ENCODE measurements around the gene ADAMTSL2. TPM values are rescaled to one million over a fixed set of nuclear protein-coding genes. Genes with fewer than 3 reads are reported as not detected.

Gene ADAMTSL2
- polyA plus RNA-seq, 1 donor (not counting 4 experiments of a cell fraction or from before 2014, with no cell fraction given) = not detected

DNA sequence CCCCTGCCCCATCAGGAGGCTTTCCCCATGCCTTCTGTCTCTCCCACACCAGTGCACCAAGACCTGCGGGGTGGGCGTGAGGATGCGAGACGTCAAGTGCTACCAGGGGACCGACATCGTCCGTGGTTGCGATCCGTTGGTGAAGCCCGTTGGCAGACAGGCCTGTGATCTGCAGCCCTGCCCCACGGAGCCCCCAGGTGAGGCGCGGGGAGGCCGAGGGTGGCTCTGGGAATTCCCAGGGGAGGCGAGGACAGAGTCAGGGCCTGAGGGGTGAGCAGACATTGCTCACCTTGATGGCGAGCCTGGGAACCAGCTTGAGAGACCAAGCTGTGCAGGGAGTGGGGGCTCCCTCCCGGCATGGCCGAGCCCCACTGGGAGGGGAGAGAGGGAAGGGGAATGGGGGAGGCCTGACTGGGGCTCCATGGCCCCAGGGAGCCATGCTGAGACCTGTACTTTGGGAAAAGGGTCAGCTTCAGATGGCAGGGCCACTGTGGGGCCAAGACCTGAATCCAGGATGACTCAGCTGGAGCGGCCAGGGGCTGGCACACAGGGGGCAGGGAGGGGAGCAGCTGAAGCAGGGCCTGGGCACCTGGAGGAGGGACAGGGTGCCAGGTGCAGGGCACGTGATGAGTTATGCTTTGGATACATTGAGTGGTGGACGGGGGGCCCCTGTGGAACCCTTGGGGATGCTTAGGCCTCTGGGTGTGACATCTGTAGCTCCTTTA is 39.4 kb downstream of the ADAMTSL2 start:
- Histone ChIP-seq H3K4me1 (ENCODE audit: control insufficient read depth, extremely low read depth, insufficient read depth, low read length) (no peaks in the 10 kb centered on the region), H3K27me3 (ENCODE audit: control insufficient read depth, extremely low read depth, insufficient read depth, low read length) (peaks cover 19% of the 10 kb centered on the region), H3K4me2 (ENCODE audit: control insufficient read depth, extremely low read depth, insufficient read depth, low read depth, low read length) (no peak overlapping the region), H2AFZ (ENCODE audit: control insufficient read depth, low read length) (no peak overlapping the region), H3K36me3 (ENCODE audit: control insufficient read depth in 2 of 2, extremely low read depth in 1 of 2, insufficient read depth in 2 of 2, low read length in 2 of 2) (no peaks in the 10 kb centered on the region), H3K9ac (ENCODE audit: control insufficient read depth, extremely low read depth, insufficient read depth, low read length) (no peak overlapping the region), H4K20me1 (ENCODE audit: control insufficient read depth, extremely low read depth, insufficient read depth, low read length) (no peaks in the 10 kb centered on the region), H3K4me3 (ENCODE audit: control insufficient read depth in 2 of 3, extremely low read depth in 1 of 3, insufficient read depth in 2 of 3, low read depth in 1 of 3, low read length in 3 of 3) (no peak overlapping the region), H3K9me1 (ENCODE audit: control insufficient read depth, extremely low read depth, insufficient read depth, low read length) (no peaks in the 10 kb centered on the region), H3K27ac (ENCODE audit: control insufficient read depth, insufficient read depth, low read length) (no peak overlapping the region), H3K9me3 (ENCODE audit: control insufficient read depth, low read depth, low read length) (no peaks in the 10 kb centered on the region), H3K79me2 (ENCODE audit: control insufficient read depth, insufficient read depth, low read length) (no peaks in the 10 kb centered on the region)
- no peak for FAIRE-seq
- dilution Hi-C loops (cut with MboI; ENCODE audit: extremely low pct_ligation_motif_present, low sequenced_read_pairs) = no loop called here
- DNase-seq (ENCODE audit: low read depth, low spot score) = no peak
- TF ChIP-seq, protein P1, sequence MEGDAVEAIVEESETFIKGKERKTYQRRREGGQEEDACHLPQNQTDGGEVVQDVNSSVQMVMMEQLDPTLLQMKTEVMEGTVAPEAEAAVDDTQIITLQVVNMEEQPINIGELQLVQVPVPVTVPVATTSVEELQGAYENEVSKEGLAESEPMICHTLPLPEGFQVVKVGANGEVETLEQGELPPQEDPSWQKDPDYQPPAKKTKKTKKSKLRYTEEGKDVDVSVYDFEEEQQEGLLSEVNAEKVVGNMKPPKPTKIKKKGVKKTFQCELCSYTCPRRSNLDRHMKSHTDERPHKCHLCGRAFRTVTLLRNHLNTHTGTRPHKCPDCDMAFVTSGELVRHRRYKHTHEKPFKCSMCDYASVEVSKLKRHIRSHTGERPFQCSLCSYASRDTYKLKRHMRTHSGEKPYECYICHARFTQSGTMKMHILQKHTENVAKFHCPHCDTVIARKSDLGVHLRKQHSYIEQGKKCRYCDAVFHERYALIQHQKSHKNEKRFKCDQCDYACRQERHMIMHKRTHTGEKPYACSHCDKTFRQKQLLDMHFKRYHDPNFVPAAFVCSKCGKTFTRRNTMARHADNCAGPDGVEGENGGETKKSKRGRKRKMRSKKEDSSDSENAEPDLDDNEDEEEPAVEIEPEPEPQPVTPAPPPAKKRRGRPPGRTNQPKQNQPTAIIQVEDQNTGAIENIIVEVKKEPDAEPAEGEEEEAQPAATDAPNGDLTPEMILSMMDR (optimal IDR thresholded peaks at IDR 0.05 in 1 of 3, IDR thresholded peaks at IDR 0.05 in 1 of 3, conservative IDR thresholded peaks at IDR 0.05 in 1 of 3; ENCODE audit: extremely low read depth in 1 of 3, insufficient read depth in 2 of 3, low read length in 3 of 3) = no peak
- no peak for TF ChIP-seq EZH2 (IDR thresholded peaks at IDR 0.05; ENCODE audit: low read length)

DNA sequence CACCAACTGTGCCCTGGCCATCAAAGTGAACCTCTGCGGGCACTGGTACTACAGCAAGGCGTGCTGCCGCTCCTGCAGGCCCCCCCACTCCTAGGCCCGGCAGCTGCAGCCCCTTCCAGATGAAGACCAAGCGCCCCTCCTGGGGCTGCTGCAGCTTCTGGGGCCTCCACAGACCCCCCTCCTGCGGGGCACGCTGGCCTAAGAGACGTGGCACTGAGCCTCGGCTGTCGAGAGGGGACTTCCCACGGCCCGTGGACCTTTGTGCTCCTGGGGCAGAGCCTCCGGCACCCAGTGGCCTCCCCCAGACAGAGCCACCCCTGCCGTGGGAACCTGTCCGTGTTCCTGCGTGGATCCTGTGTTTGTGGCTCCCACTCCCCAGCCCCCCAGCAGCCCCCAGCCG is 40.3 kb downstream of the ADAMTSL2 start:
- peaks cover 24% of the 10 kb centered on the region for H3K27me3 ChIP-seq (ENCODE audit: control insufficient read depth, extremely low read depth, insufficient read depth, low read length)
- DNase-seq (ENCODE audit: low read depth, low spot score) (no peak), FAIRE-seq (no peak)
- no peak overlapping the region for H3K9ac ChIP-seq (ENCODE audit: control insufficient read depth, extremely low read depth, insufficient read depth, low read length)
- TF ChIP-seq, protein P1 (optimal IDR thresholded peaks at IDR 0.05 in 1 of 3, IDR thresholded peaks at IDR 0.05 in 1 of 3, conservative IDR thresholded peaks at IDR 0.05 in 1 of 3; ENCODE audit: extremely low read depth in 1 of 3, insufficient read depth in 2 of 3, low read length in 3 of 3) = no peak
- TF ChIP-seq EZH2 (IDR thresholded peaks at IDR 0.05; ENCODE audit: low read length) = no peak
- H3K4me3 ChIP-seq (ENCODE audit: control insufficient read depth in 2 of 3, extremely low read depth in 1 of 3, insufficient read depth in 2 of 3, low read depth in 1 of 3, low read length in 3 of 3) = no peak overlapping the region
- no peak overlapping the region for H3K27ac ChIP-seq (ENCODE audit: control insufficient read depth, insufficient read depth, low read length)
- H2AFZ ChIP-seq (ENCODE audit: control insufficient read depth, low read length) = no peak overlapping the region
- H3K9me3 ChIP-seq (ENCODE audit: control insufficient read depth, low read depth, low read length) = no peaks in the 10 kb centered on the region
- H3K4me2 ChIP-seq (ENCODE audit: control insufficient read depth, extremely low read depth, insufficient read depth, low read depth, low read length) = no peak overlapping the region
- dilution Hi-C loops (cut with MboI; ENCODE audit: extremely low pct_ligation_motif_present, low sequenced_read_pairs) = no loop called here
- H4K20me1 ChIP-seq (ENCODE audit: control insufficient read depth, extremely low read depth, insufficient read depth, low read length) = no peaks in the 10 kb centered on the region
- H3K36me3 ChIP-seq (ENCODE audit: control insufficient read depth in 2 of 2, extremely low read depth in 1 of 2, insufficient read depth in 2 of 2, low read length in 2 of 2) = no peaks in the 10 kb centered on the region
- no peaks in the 10 kb centered on the region for H3K4me1 ChIP-seq (ENCODE audit: control insufficient read depth, extremely low read depth, insufficient read depth, low read length)
- H3K9me1 ChIP-seq (ENCODE audit: control insufficient read depth, extremely low read depth, insufficient read depth, low read length) = no peaks in the 10 kb centered on the region
- no peaks in the 10 kb centered on the region for H3K79me2 ChIP-seq (ENCODE audit: control insufficient read depth, insufficient read depth, low read length)
